Gastroesophageal sphincter (tissue), 3 donors: ENCODE measurements around the gene KIRREL3.

Source experiments
- CTCF ChIP-seq, 4 experiments: fragments of 200-600 bp in 2 of 4; fragments of 450-650 bp in 2 of 4; sonication (generic) in 1 of 4; IDR thresholded peaks; one replicate each; pipeline ENCODE4 v1.5.1; 2017 to 2019; ENCODE audit warnings: antibody characterized with exemption in 4 of 4, mild to moderate bottlenecking in 2 of 4, moderate library complexity in 2 of 4
- POLR2AphosphoS5 ChIP-seq: sonication (generic); formaldehyde crosslinking; IDR thresholded peaks from one replicate; pipeline ENCODE4 v1.6.1; 2017; ENCODE audit warnings: antibody characterized with exemption

GRCh38 chr11:126468102-126468521 lies 532.5 kb downstream of the KIRREL3 start:
- TF ChIP-seq CTCF (IDR thresholded peaks at IDR 0.05), result no peak
- TF ChIP-seq POLR2AphosphoS5, result no peak
